ENCODE data around the gene COIL.
"Not testable (repeated sequence)": the region's sequence is repeated elsewhere in the genome, so short reads cannot be mapped to it uniquely, and the experiment has no call there.

Gene COIL

DNA sequence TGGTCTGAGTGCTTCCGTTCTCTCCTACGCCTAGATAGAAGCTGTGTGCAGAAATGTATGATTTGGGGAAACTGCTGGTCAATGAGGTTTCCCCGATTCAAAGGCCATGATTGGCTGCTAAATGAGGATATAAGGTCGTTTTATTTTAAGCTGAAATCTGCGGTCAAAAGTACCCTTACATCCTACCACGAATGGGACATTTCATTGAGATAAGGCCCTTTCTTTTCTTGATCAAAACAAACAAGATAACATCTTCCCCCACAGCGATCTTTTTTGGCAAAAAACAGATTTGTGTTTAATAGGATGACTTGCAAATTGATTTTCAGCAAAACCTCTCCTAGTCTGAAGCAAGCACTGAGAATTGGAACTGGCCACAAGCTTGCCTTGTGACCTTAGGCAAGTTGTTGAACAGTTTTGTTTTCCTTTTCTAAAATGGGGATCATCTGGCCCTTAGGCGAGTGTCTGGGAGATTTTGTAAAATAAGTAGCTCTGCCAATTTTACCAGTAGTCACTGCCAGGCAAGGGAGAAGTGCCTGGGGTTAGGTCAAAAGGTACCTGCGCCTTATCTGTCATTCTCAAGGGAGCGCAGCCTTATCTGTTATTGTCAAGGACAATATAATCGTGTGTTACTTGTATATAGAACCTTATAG, 17.7 kb upstream of the COIL start:
- no peak for DNase-seq (ENCODE audit: low spot score)
- FAIRE-seq: no peak

DNA sequence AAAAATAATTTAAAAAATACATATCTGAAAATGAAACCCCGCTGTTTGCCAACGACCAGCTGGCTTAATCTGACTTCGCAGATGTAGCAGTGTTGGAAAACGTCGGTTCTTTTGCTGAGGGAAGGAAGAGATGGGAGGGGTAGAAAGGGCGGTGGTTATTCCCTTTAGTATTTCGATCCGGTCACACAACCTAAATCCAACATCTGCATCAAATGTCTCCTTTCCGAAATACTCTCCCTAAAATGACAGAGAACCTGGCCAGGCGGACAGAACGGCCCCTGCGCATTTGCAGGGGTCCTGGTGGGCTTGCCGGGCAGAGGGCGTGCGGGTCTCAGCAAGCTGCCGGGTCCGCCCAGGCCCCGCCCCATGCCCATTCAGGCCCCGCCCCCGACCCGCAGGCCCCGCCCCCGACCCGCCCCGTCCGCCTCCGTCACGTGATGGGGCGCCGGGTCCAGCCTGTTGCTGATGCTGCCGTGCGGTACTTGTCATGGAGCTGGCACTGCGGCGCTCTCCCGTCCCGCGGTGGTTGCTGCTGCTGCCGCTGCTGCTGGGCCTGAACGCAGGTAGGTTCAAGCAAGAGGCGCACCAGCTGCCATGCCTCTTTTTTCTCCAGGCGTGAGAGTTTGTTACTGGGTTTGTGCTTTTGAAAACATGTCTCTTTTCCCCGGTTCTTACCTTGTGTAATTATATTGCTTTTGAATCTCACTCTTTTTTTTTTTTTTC, 17.0 kb upstream of the COIL start, which contains the start of gene SCPEP1:
SCPEP1 (plus strand) TSS at position 459 of the 723 bp plus-strand sequence; CDS start at position 488, 29 bp downstream.
- FAIRE-seq: peak; percentile 74
- DNase-seq (ENCODE audit: low spot score): peak; percentile 96

DNA sequence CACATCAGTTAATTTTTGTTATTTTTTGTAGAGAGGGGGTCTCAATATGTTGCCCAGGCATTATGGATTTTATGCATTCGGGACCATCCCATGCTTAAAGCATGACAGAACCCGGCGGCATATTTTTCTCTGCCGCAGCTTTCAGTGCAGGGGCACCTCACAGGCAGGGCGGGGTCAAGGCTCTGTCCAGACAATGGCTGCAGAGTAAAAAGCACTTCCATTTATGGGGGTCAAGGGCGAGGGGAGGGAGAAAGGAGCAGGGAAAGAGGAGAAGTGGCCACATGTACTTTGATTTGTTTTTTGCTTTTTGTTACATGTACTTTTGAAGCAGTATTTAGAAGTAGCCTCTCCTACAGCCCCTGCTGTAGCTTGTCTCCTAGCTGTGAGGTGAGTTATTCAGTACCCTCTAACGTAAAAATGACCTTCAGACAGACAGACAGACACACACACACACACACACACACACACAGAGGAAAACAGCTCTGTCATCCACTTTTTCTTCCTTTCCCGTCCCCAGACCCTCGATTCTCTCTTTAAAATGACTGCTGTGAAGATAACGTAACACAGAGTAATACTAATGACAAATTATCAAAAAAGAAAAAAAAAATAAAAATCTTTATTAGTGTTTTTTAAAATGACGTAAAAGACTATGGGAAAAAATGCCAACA, 16.2 kb upstream of the COIL start:
- FAIRE-seq (no peak), DNase-seq (ENCODE audit: low spot score) (no peak)

DNA sequence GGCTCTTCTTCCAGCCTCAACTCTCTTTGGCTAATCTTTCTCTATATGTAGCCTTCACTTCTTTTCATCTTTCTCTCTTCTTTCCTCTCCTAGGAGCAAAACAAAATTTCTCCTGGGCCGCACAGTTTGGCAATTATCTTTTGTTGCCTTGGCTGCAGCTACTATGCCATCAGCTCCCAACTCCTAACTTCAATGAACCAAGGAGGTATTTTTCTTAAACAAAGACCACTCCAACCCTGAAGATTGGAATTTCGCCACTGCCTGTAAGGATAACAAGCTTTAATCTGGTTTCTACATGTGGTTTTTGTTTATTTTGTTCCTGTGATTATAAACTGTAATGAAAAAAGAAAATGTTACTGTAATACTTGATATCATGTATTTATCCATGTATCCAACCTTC, 14.8 kb upstream of the COIL start:
- no peak for FAIRE-seq
- DNase-seq (ENCODE audit: low spot score): no peak

DNA sequence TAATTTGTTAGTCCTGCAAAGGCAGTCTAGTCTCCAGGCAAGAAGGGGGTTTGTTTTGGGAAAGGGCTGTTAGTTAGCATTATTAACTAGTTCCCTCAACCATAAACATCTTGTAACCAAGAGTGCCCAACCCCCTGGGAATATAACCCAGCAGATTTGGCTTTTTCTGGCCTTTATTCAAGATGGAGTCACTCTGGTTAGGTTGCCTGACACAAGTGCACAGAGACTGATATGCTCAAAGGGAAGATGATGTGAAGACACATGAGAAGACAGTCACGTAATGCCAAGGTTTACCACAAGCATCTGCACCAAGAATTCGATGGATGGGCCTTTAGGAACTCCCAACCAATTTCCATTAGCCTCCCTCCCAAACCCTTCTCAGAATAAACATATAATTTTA, 13.2 kb upstream of the COIL start:
- FAIRE-seq (no peak), DNase-seq (ENCODE audit: low spot score) (no peak)

DNA sequence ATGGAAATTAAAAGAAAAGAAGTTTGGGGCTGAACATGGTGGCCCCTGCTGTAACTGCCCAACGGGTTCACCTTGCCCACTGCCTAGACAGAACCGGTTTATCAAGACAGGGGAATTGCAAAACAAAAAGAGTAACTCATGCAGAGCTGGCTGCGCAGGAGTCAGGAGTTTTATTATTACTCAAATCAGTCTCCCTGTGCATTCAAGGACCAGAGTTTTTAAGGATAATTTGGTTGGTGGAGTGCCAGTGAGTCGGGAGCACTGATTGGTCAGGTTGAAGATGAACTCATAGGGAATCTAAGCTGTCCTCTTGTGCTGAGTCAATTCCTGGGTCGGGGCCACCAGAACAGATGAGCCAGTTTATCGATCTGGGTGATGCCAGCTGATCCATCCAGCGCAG, 12.7 kb upstream of the COIL start:
- FAIRE-seq (no peak), DNase-seq (ENCODE audit: low spot score) (no peak)

DNA sequence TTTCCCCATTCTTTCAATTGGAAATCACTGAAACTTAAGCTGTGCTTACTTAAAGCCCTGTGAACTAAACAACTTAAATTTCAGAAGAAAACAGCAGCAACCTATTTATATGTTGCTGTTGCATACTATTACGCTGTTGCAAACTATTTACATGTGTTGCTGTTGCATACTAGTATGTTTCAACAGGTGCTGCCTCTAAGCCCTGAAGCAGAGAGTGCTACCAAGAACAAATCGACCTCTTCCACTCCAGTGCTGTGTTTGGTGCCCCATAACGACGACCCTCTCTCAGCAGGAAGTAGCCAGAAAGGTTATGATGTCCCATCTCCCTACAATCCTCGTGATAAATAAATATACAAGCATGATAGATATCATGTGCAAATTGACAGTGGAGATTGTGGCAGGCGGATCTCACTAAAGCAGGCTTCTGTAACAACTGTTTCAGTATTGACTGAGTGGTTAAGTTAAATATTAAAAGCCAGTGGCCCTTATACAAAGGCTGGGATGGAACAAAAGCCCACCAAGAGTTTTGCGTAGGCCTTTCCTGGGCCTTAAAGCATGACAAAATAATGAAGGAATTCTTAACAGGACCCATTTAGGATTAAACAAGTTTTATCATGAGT, 11.4 kb upstream of the COIL start:
- peak; percentile 35 for FAIRE-seq
- DNase-seq (ENCODE audit: low spot score): no peak

DNA sequence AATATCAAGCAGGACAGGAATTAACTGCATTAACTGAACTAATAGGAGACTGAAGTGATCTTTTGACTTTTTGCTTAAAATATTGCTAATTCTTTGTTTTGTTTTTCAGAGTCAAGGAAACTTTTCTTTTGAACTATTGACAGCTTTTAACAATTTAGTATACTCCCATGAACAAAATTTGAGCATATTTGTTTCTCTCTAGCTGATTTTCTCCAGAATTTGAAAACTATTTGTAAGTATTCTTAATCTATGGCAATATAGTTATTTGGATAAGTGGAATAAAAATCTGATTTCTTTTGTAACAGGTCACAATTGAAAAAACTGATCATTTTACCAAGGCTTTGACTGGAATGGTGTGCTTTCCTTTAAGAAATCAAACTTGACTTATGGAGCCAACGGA, 10.1 kb upstream of the COIL start:
- FAIRE-seq: no peak
- DNase-seq (ENCODE audit: low spot score): no peak

DNA sequence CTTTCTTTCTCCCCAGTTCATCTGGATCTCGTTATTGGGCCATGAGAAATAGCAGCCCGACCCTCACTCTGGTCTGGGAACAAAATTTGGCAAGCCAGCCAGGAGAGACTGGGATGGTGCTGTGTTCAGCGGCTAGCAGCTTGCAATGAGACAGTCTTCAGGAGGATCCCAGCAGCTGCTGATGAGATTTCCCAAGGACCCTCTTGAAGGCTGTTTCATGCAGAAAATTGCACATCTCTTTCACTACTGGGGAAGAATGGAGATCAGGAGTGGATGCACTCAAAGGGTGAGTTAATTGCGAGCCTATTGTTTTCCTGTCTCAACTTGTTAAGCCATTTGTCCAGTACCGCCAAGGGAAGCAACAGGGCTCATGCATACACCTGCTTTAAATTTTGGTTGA, 5.5 kb upstream of the COIL start:
- FAIRE-seq (no peak), DNase-seq (ENCODE audit: low spot score) (no peak)

DNA sequence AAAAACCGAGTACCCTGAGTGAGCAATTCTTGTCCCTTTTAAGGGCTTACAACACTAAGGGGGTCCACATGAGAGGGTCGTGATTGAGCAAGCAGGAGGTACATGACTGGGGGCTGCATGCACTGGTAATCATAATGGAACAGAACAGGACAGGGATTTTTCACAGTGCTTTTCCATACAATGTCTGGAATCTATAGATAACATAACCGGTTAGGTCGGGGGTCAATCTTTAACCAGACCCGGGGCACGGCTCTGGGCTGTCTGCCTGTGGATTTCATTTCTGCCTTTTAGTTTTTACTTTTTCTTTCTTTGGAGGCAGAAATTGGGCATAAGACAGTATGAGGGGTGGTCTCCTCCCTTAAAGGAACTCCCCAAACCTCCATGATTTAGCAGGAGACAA, 4.8 kb upstream of the COIL start:
- DNase-seq (ENCODE audit: low spot score); FAIRE-seq: not testable (repeated sequence)

DNA sequence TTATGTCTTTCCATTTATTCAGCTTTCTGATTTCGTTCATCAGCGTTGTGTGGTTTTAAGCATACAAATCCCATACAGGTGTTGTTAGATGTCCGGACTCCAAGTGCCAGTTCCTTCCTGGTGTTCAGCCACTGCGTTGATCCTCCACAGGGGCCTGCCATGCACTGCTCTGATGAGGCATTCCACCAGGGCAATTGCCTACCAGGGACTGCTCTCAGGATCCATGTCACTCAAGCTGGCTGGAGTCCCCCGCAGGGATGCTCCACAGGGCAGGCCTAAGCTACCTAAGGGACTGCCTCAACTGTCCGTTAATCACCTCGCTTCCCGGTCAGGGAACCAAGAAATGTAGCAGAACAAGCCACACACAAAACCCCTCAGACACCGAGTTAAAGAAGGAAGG, 4.4 kb upstream of the COIL start:
- not testable (repeated sequence) for FAIRE-seq; DNase-seq (ENCODE audit: low spot score)

DNA sequence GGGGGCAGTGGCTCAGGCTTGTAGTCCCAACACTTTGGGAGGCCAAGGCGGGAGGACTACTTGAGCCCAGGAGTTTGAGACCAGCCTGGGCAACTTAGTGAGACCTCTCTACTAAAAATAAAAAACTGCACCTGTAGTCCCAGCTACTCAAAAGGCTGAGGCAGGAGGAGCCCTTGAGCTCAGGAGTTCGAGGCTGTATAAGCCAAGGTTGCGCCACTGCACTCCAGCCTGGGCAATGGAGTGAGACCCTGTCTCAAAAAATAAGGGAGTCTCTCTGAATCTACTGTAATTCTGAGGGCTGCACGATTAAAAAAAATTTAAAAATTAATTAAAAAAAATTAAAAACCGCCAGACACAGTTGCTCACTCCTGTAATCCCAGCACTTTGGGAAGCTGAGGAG, 3.9 kb downstream of the COIL start:
- no peak for DNase-seq (ENCODE audit: low spot score)

DNA sequence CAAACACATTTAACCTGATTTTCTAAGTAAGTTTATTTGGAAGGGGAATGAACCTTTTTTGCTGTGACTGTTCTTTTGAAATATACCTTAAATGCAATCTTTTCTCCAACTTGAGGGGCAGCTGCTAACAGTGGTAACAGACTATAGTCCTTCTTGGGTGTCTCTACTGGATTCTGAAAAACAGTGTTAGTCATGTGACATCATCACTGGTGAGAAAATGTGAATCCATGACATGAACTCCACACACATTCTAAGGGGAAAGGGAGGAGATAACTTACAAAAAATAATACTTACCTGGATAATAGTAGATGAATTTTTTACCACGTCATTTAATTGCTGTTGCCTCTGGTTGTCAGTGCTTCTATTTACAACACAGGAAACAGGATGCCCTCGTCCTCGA, 11.3 kb downstream of the COIL start:
- FAIRE-seq: no peak
- DNase-seq (ENCODE audit: low spot score): no peak

More for the DNA sequence above, 3.9 kb downstream of the COIL start:
- no peak for FAIRE-seq

DNA sequence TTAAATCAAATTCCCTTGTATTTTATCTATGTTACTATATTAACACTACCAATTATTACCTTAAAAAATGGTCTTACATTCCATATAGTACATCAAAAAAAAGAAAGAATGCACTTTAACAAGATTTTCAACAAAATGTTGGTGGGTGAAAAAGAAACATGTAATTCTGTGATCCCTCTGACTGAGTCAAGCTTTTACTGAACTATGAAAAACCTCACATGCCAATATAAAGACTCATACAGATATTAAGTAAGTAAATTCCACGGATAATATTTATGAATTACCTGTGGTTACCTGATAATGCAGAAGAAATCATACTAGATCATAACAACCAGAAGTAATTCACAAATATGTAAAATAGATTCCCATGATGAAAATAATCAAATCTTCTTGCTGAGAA, 12.4 kb downstream of the COIL start:
- no peak for FAIRE-seq
- no peak for DNase-seq (ENCODE audit: low spot score)

DNA sequence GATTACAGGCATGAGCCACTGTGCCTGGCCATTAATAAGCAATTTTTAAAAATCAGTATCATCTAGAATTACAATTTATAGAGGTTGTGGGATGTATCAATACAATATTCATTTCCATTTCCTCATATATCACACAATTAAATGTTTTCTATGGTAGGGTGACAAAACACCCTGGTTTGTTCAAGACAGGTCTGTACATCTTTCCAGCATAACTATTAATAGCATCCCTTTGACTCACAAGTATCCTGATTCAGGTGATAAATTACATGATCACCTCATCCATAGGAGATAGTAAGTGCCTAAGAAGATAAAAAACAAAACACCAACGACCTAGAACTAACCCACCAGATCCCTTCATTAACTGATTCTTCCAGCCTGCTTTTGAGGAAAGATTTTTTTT, 13.1 kb downstream of the COIL start:
- no peak for DNase-seq (ENCODE audit: low spot score)
- FAIRE-seq: no peak

DNA sequence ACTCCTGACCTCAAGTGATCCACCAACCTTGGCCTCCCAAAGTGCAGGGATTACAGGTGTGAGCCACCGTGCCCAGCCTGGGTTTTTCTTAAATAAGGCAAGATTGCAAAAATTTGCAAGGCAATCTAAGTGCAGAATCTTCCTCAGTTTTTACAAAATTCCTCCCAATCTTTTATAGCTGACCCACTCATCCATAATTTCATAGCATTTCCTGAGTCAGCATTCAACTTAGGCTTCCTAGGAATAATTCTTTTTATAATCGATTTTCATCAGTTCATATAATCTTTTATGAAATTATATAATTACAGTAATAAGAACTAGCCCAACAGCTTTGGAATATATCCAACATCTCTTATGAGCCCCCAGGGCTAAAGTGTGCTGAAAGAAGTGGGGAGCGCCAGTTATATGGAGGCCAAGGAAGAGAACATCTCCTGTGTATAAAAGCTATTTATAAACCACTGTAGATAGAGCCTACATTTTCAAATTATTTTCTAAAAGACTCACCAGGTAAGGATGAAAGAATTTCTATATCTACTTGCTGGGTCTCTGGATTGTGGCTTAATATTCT, 14.8 kb downstream of the COIL start:
- DNase-seq (ENCODE audit: low spot score) (no peak), FAIRE-seq (no peak)

DNA sequence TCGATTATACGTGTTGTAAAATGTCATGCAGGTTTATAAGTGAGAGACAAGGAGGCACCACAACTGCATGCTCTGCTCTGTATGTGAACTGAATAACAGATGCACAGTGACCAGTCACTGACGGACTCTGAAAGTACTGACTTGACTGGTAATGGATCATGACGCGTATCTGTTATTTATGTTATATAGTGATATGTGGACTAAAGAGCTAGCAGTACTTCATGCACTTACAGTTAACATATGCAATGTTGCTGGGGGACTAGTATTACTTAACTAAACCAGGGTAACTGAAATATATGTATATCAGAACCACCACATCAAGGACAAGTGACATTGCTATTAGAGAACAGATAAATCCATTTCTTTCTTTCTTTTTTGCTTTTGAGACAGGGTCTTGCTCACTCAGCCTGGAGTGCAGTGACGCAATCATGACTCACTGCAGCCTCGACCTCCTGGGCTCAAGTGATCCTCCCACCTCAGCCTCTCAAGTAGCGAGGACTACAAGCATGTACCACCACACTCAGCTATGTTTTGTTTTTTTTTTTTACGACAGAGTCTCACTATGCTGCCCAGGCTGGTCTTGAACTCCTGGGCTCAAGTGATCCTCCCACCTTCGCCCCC, 17.2 kb downstream of the COIL start:
- no peak for FAIRE-seq
- DNase-seq (ENCODE audit: low spot score): no peak

DNA sequence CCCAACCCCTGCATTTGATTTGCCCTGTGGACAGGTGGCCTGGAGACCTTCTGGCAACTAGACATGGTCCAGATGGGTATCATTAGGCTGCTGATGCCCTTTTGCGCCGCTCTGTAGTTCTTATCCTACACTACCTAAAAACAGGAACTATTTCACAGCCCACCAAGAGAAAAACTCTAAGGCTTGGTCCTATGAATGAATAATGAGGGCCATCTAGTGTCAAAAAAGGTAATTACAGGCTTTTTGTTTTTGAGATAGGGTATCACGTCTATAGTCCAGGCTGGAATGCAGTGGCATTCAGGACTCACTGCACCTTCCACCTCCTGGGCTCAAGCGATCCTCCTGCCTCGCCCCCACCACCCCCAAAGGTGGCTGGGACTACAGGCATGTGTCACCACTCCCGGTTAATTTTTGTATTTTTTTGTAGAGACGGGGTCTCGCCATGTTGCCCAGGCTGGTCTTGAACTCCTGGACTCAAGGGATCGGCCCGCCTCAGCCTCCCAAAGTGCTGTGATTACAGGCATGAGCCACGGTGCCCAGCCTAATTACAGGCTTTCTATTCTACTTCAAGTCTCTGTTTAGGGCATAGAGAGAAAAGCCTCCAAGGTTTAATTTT, 20.9 kb downstream of the COIL start:
- peak; percentile 39 for DNase-seq (ENCODE audit: low spot score)
- FAIRE-seq: no peak

DNA sequence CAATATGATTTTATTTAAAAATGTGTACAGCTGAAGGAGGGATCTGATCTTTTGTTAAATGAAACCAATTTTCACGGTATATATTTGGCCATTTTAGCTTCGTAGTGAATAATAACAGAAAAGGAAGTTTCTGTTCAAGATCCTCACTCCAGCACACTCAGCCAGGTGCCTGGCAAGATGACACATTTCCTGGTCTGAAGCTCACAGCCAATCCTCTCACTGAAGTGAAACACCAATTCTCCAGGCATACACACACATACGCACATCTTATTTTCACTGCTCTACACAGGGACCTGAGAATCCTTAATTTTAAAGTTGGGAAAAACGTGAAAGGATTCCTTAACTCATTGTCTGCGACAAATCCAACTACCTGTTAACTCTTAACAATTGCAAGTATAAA, 22.6 kb downstream of the COIL start:
- not testable (repeated sequence) for DNase-seq (ENCODE audit: low spot score); FAIRE-seq

DNA sequence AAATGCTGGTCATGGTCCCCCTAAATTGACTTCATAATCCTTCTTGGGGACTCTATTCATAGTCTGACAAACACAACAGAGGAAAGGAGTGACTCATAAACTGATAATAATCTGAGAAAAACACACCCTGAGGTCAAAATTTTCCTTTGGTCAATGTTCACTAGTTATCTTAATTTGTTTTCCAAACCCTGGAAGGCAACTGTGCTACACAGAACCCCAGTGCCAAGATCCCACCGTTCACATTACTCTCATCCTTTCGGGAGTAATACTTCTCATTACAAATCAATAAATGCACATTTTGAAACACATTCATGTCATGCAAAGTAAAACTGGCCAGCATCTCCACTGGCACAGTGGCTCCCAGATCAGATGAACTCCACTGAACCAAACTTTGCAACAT, 23.2 kb downstream of the COIL start:
- FAIRE-seq (no peak), DNase-seq (ENCODE audit: low spot score) (no peak)
